GM12892 (cell line): Measurements from ENCODE around the gene CPZ.

Source experiments
- POLR2A ChIP-seq: IDR thresholded peaks from 2 replicates; pipeline ENCODE4 v1.6.1; 2011; ENCODE audit warnings: low read depth, low read length, control low read depth
- POLR2AphosphoS5 ChIP-seq: IDR thresholded peaks from 2 replicates; pipeline ENCODE4 v1.6.1; 2011; ENCODE audit warnings: low read depth, low read length, control low read depth

DNA sequence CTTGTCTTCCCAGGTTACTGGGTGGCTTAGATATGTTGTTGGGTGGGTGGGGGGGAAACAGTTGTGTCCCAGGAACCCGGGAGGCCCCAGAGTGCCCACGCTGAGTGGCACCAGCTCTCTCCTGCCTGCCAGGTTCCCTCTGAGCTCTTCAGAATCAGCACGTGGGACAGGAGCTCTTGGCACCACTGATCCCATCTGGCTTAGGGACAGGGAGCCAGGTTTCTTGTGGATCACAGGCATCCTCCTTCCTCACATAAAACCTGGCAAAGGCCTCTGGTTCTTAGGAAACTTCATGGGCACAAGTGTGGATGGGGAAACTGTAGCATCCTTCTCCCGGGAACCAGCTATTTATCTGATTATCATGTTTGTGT is 8.9 kb upstream of the CPZ start:
- TF ChIP-seq POLR2AphosphoS5: no peak
- no peak for TF ChIP-seq POLR2A
